ACC112 (cell line): ENCODE data around the gene ANKK1.

Source experiments
- H2AFZ ChIP-seq: fragments of 200-600 bp; sonication (generic); one replicate; pipeline ENCODE4 v1.6.0; 2017; ENCODE audit warnings: antibody characterized with exemption, low read length; ENCODE audit not compliant: unreplicated experiment
- H3K27ac ChIP-seq: fragments of 200-600 bp; sonication (generic); 2 replicates; pipeline ENCODE4 v1.5.1; 2014; ENCODE audit warnings: low read depth, mild to moderate bottlenecking, antibody characterized with exemption, low read length, moderate library complexity
- H3K27me3 ChIP-seq: fragments of 200-600 bp; sonication (generic); 2 replicates; pipeline ENCODE4 v1.6.1; 2014; ENCODE audit warnings: mild to moderate bottlenecking, antibody characterized with exemption, low read length, moderate library complexity, mixed read lengths; ENCODE audit not compliant: insufficient read depth
- H3K36me3 ChIP-seq: fragments of 200-600 bp; sonication (generic); 2 replicates; pipeline ENCODE4 v1.6.1; 2016; ENCODE audit warnings: mild to moderate bottlenecking, antibody characterized with exemption, low read length, moderate library complexity, mixed read lengths; ENCODE audit not compliant: insufficient read depth
- H3K4me1 ChIP-seq: fragments of 200-600 bp; sonication (generic); one replicate; pipeline ENCODE4 v1.6.1; 2016; ENCODE audit warnings: low read length, mixed read lengths; ENCODE audit not compliant: insufficient read depth, unreplicated experiment, control insufficient read depth
- H3K4me3 ChIP-seq: fragments of 200-600 bp; sonication (generic); 2 replicates; pipeline ENCODE4 v1.5.1; 2014; ENCODE audit warnings: mild to moderate bottlenecking, low read depth, low read length
- H3K79me2 ChIP-seq: fragments of 200-600 bp; sonication (generic); one replicate; pipeline ENCODE4 v1.6.0; 2016; ENCODE audit warnings: low read length; ENCODE audit not compliant: control insufficient read depth, unreplicated experiment, insufficient read depth

Gene ANKK1

DNA sequence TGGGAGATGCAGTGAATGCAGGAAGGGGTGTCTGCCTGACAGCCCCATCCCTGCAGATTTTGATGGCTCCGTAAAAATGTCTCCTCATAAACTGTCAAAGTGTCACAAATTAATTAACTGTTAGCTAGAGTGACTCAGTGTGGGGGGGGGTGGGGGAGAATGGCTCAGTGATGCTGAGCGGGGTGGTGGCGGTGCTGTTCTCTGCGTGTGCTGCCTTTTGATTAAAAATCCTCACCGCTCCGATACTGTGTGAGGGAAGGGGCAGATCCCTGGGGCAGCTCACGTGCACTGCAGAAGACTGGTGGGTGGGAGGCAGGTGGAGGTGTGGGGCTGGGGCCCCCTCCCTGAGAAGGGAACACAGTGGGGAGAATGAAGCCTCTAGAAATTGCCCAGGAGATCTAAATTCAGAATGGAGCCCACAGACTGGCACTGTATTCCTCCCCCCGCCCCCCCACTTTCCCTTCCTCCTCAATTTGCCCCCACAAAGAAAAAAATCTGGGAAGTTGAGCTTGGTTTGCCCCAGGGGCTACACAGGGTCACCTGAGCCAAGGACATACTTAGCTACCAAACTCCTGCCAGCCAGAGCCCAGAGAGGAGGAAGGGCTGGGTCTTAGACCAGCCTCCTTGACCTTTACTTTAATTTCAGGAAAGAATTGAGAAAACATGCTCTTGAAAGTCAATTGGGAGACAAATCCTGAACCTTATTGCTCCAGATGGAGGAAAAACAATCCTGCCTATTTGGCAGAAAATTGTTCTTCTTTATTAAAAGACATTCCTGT lies 47.8 kb downstream of the ANKK1 start:
- Histone ChIP-seq H3K27me3 (peaks cover 15% of the 10 kb centered on the region), H3K79me2 (no peaks in the 10 kb centered on the region), H2AFZ (no peak overlapping the region), H3K36me3 (no peaks in the 10 kb centered on the region), H3K4me3 (no peak overlapping the region), H3K27ac (no peak overlapping the region), H3K4me1 (no peaks in the 10 kb centered on the region)

DNA sequence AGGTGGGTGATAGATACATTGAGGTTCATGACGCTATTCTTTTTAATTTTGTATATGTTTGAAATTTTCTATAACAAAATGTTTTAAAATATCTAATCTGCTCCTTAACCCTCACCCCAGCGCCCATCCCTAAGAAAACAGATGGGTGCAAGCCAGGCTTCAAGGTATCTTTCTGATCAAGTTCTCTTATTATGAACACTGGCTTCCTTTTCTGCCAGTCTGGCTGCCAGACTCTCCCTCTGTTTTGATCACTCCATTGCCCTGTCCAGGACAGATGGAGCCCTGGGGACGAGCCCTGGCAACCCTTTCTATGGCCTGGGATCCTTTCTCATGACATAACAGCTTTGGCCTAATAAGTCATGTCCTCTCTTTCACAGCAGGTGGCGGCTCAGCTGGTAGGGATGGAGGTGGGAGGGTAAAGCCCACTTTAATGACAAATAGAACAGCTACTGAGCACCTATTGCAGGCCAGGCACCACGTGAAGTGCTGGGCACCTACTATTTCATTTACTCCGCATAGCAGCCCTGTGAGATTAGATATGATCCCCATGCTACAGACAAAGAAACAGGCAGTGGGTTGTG lies 49.2 kb downstream of the ANKK1 start:
- H3K79me2 ChIP-seq = no peaks in the 10 kb centered on the region
- H3K27me3 ChIP-seq = peaks cover 22% of the 10 kb centered on the region
- no peak overlapping the region for H3K27ac ChIP-seq
- H3K4me1 ChIP-seq = no peaks in the 10 kb centered on the region
- no peak overlapping the region for H3K4me3 ChIP-seq
- H3K36me3 ChIP-seq = no peaks in the 10 kb centered on the region
- no peak overlapping the region for H2AFZ ChIP-seq

DNA sequence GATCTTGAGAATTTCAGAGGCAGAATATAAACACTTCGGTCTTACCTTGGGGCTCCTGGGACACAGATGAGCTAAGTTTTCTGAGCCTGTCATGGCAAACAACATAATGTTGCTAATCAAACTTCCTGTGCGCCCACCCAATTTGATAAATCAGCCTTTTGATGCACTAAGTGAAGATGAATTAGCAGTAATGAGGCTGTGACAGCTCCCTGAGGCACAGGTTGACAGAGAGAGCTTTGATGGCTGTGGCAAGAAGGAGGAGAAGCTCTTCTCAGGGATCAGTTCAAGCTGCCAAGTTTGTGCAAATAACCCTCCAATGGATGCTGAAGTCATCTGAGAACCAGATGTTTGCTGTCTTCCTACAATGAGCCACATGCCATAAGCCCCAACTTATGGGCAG lies 53.2 kb downstream of the ANKK1 start:
- H2AFZ ChIP-seq = no peak overlapping the region
- no peaks in the 10 kb centered on the region for H3K79me2 ChIP-seq
- H3K4me3 ChIP-seq = no peak overlapping the region
- H3K27ac ChIP-seq = no peak overlapping the region
- no peaks in the 10 kb centered on the region for H3K36me3 ChIP-seq
- H3K27me3 ChIP-seq = peaks cover 35% of the 10 kb centered on the region
- H3K4me1 ChIP-seq = no peaks in the 10 kb centered on the region

DNA sequence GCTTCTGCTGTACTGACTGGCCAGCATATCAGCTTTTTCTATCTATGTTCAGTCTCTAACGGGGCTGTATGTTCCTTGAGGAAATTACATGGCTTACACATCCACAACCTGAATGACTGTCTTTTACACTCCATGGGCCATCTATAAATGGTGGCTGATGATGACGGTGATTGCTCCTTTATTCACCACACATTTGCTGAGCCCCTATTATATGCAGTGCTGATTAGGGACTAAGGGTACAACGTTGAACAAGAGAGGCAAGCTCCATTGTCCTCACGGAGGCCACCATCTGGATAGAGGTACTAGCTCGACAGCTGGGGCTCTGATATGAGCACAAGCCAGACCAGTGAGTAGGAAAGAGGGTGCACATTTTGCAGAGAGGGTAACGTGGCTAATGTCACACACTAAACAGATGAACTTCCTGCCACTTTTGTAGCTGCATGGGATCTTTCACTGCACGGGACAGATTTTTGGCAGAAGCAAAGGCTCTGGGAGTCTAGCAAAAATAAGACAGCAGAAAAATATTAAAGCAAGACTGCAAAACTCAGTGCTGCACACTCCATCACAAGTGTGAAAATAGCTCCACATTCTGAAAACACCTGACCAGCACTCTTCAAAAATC lies 57.0 kb downstream of the ANKK1 start:
- Histone ChIP-seq H3K27ac (no peak overlapping the region), H3K36me3 (no peaks in the 10 kb centered on the region), H2AFZ (no peak overlapping the region), H3K4me1 (no peaks in the 10 kb centered on the region), H3K27me3 (peaks cover 54% of the 10 kb centered on the region), H3K79me2 (no peaks in the 10 kb centered on the region), H3K4me3 (no peak overlapping the region)

DNA sequence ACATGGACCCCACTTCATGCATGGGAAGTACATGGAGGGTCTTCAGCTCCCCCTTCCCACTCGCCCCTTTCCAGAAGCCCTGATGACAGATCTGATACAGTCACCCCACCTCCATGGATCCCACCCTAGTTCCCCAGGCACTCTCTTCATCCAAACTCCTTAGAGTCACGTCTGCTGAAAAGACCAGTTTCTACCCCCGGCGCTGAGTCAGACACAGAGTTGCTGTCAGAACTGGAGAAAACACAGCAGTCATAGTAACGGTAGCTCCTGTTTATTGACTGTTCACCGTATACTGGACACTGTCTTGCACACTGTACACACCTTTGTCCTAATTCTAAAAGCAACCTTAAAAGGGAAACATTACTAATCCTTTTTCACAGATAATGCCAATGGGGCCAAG lies 58.5 kb downstream of the ANKK1 start:
- H3K36me3 ChIP-seq = no peaks in the 10 kb centered on the region
- no peak overlapping the region for H2AFZ ChIP-seq
- no peaks in the 10 kb centered on the region for H3K4me1 ChIP-seq
- H3K27ac ChIP-seq = no peak overlapping the region
- peaks cover 51% of the 10 kb centered on the region for H3K27me3 ChIP-seq
- H3K79me2 ChIP-seq = no peaks in the 10 kb centered on the region
- no peak overlapping the region for H3K4me3 ChIP-seq

DNA sequence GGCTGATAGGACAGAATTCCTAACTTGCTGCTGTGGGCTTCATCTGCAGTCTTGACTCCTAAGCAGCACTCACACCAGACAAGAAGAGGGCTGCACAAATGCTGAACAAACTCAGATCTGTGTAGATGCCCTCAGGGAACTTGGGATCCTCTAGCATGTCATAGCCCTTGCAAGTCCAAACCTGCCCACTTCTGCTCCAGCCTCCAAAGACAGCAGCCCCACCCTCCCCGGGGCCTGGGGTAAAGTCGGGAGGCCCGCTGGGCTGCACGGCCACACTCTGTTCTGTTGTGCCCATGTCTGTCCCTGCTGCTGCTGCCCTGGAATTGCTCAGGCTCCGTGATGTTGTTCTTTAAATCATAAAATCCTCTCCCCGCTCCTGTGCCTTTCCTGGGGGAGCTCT lies 59.4 kb downstream of the ANKK1 start:
- H3K79me2 ChIP-seq = no peaks in the 10 kb centered on the region
- H3K4me1 ChIP-seq = no peaks in the 10 kb centered on the region
- no peak overlapping the region for H3K4me3 ChIP-seq
- no peaks in the 10 kb centered on the region for H3K36me3 ChIP-seq
- no peak overlapping the region for H3K27ac ChIP-seq
- H3K27me3 ChIP-seq = peaks cover 45% of the 10 kb centered on the region; the same call in 1 of the 2 replicates
- no peak overlapping the region for H2AFZ ChIP-seq

DNA sequence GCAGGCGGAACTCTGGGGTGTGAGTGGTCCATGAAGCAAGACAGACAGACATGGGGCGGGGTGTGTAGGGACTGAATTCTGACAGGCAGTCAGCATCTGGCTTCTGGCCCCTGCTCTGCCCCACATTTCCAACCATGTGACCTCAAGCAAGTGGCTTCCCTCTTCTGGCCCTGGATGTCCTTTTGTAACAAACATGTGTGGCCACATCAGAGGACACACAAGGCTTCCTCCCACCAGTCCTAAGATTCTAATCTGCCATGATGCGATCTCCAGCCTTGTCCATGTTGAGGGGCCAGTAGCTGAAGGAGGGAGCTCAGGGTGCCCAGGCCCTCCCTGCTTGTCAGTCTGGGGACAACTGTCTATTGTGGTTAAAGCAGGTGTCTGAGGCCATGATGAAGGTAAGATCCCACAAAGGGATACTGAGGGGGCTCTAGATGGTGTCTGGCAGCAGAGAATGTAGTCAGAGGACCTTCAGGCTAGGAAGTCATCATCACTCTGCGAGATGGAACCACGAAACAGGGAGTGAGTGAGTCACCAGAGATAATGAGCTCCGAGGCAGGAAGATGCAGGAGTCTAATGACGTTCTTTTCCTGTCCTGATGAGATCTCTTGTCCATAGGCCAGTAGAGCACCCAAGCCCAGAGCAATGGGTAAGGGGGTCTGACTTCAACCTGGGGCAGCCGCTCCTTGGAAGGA lies 60.2 kb downstream of the ANKK1 start:
- no peaks in the 10 kb centered on the region for H3K36me3 ChIP-seq
- H3K27ac ChIP-seq = no peak overlapping the region
- H3K4me3 ChIP-seq = no peak overlapping the region
- no peak overlapping the region for H2AFZ ChIP-seq
- no peaks in the 10 kb centered on the region for H3K4me1 ChIP-seq
- peaks cover 45% of the 10 kb centered on the region; the same call in 1 of the 2 replicates for H3K27me3 ChIP-seq
- no peaks in the 10 kb centered on the region for H3K79me2 ChIP-seq

DNA sequence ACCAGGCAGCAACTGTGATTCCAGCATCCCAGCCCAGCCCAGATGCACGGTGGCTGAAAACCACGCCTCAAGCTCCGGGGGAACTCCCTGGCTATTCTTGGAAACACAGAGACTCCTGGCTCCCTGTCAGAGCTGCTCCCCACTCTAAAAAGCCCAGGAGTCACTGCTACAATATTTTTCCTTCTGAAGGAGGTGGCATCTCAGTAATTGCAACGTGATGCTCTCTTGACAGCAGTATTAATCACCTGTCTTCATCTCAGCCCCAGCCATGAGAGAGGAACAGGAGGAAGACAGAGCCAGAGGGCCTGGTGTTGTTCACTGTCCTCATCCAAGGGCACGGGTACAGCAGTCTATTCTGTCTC lies 60.7 kb downstream of the ANKK1 start:
- no peaks in the 10 kb centered on the region for H3K36me3 ChIP-seq
- peaks cover 44% of the 10 kb centered on the region; the same call in 1 of the 2 replicates for H3K27me3 ChIP-seq
- no peak overlapping the region for H2AFZ ChIP-seq
- no peaks in the 10 kb centered on the region for H3K4me1 ChIP-seq
- no peak overlapping the region for H3K4me3 ChIP-seq
- no peak overlapping the region for H3K27ac ChIP-seq
- no peaks in the 10 kb centered on the region for H3K79me2 ChIP-seq

DNA sequence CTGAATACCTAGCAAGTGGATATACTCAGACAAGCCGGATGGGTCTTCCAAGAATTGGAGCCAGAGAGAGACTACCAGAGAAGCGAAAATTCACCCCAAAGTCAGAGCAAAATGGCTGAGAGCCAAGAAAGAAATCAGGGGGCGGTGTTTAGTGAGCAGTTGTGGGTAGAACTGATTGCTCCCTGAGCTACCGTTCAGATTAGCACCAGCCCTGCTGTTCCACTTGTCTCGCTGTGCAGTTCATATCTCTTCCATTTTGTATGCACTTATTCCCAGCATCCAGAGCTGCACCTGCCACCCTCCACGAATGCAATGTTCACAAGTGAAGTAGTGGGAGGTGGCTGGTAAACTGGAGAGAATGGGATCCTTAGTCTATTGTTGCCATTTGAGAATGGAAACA lies 62.2 kb downstream of the ANKK1 start:
- H3K79me2 ChIP-seq = no peaks in the 10 kb centered on the region
- peaks cover 36% of the 10 kb centered on the region; the same call in 1 of the 2 replicates for H3K27me3 ChIP-seq
- no peak overlapping the region for H3K4me3 ChIP-seq
- H2AFZ ChIP-seq = no peak overlapping the region
- no peaks in the 10 kb centered on the region for H3K4me1 ChIP-seq
- H3K27ac ChIP-seq = no peak overlapping the region
- H3K36me3 ChIP-seq = no peaks in the 10 kb centered on the region
